Brain microvascular endothelial cell (primary cell): ENCODE data around the gene FPGS.
"Not testable (repeated sequence)": the region's sequence is repeated elsewhere in the genome, so short reads cannot be mapped to it uniquely, and the experiment has no call there.

ENCODE experiments used
- DNase-seq: peaks from one replicate; pipeline ENCODE4 v3.0.0-alpha.2; 2020
- H3K27ac ChIP-seq: fragments of 250-450 bp; sonication (Bioruptor Pico); 2 replicates; pipeline ENCODE4 v1.5.1; 2020; ENCODE audit warnings: mild to moderate bottlenecking, moderate library complexity
- H3K27me3 ChIP-seq: fragments of 250-450 bp; sonication (Bioruptor Pico); replicated peaks from 2 replicates; pipeline ENCODE4 v1.5.1; 2020; ENCODE audit warnings: mild to moderate bottlenecking
- H3K36me3 ChIP-seq: fragments of 250-450 bp; sonication (Bioruptor Pico); replicated peaks from 2 replicates; pipeline ENCODE4 v1.5.1; 2020; ENCODE audit warnings: mild to moderate bottlenecking
- H3K4me3 ChIP-seq: 2 replicates; pipeline ENCODE4 v1.5.1; 2011; ENCODE audit warnings: low read depth, mild to moderate bottlenecking, control low read depth, low read length, moderate library complexity
- in situ Hi-C: cut with HindIII; loops from 2 replicates; pipeline ENCODE4 v1.10.0; 2017; ENCODE audit warnings: low sequenced_read_pairs, low pct_ligation_motif_present
- TF ChIP-seq, protein P1 (sequence below): IDR thresholded peaks from 2 replicates; pipeline ENCODE4 v1.5.1; 2011; ENCODE audit warnings: low read depth, mild to moderate bottlenecking, moderate library complexity, low read length, control low read depth, inconsistent platforms; ENCODE audit errors: missing control alignments

Gene FPGS

DNA sequence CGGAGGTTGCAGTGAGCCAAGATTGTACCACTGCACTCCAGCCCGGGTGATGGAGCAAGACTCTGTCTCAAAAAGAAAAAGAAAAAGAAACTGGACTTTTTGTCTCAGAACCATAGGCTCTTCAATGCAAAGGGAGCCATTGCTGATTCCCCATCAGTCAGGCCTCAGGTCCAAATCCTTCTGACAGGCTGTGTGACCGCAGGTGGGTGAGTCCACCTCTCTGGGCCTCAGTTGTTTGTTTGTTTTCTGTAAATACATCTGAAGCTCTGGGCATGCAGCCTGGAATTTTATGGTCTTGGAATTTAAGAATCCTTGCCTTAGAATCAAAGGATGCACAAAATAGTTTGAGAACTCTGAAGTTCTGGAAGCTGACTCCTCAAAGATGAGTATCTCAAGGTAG, 46.4 kb upstream of the FPGS start:
- Histone ChIP-seq H3K36me3 (no peaks in the 10 kb centered on the region), H3K27ac (no peak overlapping the region), H3K4me3 (no peak overlapping the region), H3K27me3 (no peaks in the 10 kb centered on the region)
- TF ChIP-seq, protein P1, sequence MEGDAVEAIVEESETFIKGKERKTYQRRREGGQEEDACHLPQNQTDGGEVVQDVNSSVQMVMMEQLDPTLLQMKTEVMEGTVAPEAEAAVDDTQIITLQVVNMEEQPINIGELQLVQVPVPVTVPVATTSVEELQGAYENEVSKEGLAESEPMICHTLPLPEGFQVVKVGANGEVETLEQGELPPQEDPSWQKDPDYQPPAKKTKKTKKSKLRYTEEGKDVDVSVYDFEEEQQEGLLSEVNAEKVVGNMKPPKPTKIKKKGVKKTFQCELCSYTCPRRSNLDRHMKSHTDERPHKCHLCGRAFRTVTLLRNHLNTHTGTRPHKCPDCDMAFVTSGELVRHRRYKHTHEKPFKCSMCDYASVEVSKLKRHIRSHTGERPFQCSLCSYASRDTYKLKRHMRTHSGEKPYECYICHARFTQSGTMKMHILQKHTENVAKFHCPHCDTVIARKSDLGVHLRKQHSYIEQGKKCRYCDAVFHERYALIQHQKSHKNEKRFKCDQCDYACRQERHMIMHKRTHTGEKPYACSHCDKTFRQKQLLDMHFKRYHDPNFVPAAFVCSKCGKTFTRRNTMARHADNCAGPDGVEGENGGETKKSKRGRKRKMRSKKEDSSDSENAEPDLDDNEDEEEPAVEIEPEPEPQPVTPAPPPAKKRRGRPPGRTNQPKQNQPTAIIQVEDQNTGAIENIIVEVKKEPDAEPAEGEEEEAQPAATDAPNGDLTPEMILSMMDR = no peak
- no peak for DNase-seq
- in situ Hi-C loops = loop anchor here (25.0 kb wide), 1 partner anchor 106 kb away; the partner anchor contains the start of gene ENG

DNA sequence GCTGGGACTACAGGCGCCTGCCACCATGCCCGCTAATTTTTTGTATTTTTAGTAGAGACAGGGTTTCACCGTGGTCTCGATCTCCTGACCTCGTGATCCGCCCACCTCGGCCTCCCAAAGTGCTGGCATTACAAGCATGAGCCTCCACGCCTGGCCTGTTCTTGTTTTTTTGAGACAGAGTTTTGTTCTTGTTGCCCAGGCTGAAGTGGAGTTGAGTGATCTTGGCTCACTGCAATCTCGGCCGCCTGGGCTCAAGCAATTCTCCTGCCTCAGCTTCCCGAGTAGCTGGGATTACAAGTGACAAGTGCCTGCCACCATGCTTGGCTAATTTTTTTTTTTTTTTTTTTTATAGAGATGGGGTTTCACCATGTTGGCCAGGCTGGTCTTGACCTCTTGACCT, 45.9 kb upstream of the FPGS start:
- H3K27ac ChIP-seq, H3K36me3 ChIP-seq, H3K4me3 ChIP-seq, H3K27me3 ChIP-seq, DNase-seq: not testable (repeated sequence)
- in situ Hi-C loops = loop anchor here (25.0 kb wide), 1 partner anchor 106 kb away; the partner anchor contains the start of gene ENG

DNA sequence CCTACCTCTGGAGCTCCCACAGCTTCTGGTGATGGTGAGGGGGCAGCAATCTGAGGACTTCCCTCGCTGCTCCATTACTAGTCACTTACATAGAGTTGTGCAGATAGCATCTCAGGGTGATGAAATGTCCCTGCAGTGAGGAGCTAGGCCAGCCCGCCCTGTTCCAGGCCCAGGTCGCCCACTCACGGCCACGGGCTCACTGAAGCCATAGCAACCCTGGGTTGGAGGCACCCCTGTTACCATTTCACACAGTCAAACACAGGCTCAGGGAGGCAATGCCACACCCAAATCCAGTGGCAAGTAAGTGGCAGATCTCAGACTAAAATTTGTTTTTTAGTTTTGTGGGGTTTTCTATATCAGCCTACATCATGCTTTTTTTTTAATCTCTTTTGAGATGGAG, 43.8 kb upstream of the FPGS start:
- TF ChIP-seq, protein P1 = no peak
- in situ Hi-C loops = loop anchor here (25.0 kb wide), 1 partner anchor 103 kb away; the partner anchor contains the start of gene ENG
- no peaks in the 10 kb centered on the region for H3K27me3 ChIP-seq
- no peak for DNase-seq
- H3K4me3 ChIP-seq = no peak overlapping the region
- H3K36me3 ChIP-seq = no peaks in the 10 kb centered on the region
- H3K27ac ChIP-seq = no peak overlapping the region

DNA sequence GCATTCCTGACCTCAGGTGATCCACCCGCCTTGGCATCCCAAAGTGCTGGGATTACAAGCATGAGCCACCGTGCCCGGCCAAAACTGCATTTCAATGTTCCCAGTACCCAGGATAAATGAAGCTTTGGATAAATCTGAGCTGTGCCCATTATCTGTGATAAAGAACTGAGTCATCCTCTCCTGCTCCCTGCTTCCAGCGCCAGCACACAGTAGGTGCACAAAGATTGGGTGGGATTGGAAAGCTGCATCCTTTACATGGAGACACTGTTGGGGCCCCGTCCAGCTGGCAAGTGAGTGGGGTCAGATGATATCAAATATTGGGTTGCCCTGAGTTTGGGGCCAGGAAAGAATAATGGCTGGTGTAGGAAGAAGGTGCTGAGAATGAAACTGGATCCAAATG, 41.6 kb upstream of the FPGS start:
- TF ChIP-seq, protein P1 = no peak
- no peaks in the 10 kb centered on the region for H3K36me3 ChIP-seq
- H3K27me3 ChIP-seq = no peaks in the 10 kb centered on the region
- in situ Hi-C loops = loop anchor here (25.0 kb wide), 1 partner anchor 101 kb away; the partner anchor contains the start of gene ENG
- no peak overlapping the region for H3K27ac ChIP-seq
- H3K4me3 ChIP-seq = no peak overlapping the region
- no peak for DNase-seq

DNA sequence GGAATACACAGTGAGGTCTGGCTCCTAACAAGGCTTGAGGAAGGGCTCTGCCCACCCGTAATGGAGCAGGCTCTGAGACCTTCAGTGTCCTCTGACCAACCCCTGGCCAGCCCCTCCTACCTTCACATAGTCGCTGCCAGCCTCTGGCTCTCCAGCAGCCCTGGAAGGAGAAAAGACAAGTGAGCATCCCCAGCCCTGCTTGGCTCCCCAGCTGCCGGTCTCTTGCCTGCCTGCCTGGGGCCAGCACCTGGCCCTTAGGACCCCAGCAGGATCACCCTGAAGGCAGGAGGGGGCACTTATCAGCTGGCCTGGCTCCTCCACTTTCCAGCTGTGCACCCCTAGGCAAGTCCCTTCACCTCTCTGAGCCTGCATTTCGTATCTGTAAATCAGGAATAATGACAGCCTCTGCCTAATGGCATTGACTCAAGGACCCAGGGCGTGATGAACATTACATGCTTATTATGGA, 41.2 kb upstream of the FPGS start:
- in situ Hi-C loops = loop anchor here (25.0 kb wide), 1 partner anchor 101 kb away; the partner anchor contains the start of gene ENG
- Histone ChIP-seq H3K4me3 (no peak overlapping the region), H3K27ac (no peak overlapping the region), H3K36me3 (no peaks in the 10 kb centered on the region), H3K27me3 (no peaks in the 10 kb centered on the region)
- DNase-seq = no peak
- TF ChIP-seq, protein P1 = no peak

DNA sequence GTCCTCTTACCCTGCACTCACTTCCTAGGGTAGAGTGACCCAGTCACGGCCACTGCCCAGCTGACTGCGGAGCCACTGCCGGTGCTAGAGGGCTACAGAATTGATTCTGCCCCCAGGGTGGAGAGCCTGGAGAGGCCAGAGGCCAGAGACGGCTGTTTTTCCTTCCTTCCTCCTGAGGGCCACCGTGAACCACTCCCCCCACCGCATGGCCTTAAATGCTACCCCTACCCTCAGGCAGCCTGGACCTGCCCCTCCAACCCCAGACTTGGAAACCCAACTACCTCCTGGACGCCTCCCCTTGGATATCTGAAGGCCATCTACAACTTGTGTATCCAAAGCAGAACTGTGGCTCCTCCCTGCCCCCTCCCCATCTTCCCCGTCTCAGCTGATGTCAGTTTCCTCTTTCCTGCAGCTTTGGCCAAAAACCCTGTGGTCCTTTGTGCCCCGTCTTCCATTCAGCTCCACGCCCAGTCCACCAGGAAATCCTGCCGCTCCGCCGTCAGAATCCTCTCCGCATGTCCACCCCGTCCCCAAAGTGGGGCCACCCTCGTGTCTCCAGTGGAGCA, 40.5 kb upstream of the FPGS start:
- no peaks in the 10 kb centered on the region for H3K36me3 ChIP-seq
- DNase-seq = no peak
- H3K27ac ChIP-seq = no peak overlapping the region
- in situ Hi-C loops = loop anchor here (25.0 kb wide), 1 partner anchor 100 kb away; the partner anchor contains the start of gene ENG
- no peak overlapping the region for H3K4me3 ChIP-seq
- TF ChIP-seq, protein P1 = no peak
- no peaks in the 10 kb centered on the region for H3K27me3 ChIP-seq
